Measurements from ENCODE around the gene VPS39.

Gene VPS39

GRCh38 chr15:42120285-42120684 is 87.8 kb downstream of the VPS39 start:
- DNase-seq = no peak

- DNase-seq = no peak
Observed at GRCh38 chr15:42119446-42119760, 88.7 kb downstream of the VPS39 start.

DNA sequence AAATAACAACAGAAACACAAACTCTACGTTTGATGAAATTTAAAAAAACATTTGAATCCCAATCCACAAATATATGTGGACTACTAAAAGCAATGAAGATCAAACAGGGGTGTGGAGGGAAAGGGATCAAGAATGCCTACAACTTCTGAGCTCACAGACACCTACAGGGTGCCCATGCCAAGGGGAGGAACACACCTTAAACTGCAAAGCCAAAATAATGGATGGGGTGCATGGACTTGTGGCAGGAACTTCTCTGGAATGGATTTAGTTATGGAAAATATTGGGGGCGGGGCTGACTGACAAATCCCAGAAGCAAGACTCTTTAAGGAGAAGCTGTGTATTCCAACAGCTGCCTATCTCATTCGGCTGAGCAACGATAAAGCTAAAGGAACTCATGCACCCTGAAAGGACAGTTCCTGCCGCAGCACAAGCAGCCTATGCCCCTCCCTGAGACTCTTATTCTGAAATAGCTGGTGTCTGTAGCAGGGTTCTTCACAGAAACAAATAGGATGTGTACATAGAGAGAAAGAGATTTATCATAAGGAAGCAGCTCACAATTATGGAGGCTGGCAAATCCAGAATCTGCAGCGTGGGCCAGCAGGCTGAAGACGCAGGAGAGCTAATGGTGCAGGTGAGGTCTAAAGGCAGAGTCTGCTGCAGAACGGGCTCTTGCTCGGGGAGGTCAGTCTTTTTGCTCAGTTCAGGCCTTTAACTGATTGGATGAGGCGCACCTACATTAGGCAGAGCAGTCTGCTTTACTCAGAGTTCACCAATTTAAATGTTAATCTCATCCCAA is 89.3 kb downstream of the VPS39 start:
- DNase-seq = peak in 1 of 6 experiments; percentile 2

GRCh38 chr15:42111924-42112323 is 96.2 kb downstream of the VPS39 start:
- no peak for DNase-seq

DNA sequence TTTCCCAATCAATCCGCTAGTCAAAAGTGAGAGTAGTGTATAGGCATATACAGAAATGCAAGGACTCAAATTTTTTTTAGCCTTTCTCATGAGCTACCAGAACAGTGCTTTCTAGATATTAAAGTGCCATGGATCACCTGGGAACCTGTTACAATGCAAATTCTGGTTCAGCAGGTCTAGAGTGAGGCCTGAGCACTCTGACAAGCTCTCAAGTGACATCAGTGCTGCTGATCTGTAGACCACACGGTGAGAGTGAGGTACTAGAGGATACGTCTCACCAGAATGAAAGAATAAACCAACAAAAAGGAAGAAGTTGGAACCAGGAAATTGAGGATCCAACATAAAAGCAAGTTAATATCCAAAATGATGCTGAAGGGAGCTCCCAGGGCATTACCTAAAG is 97.7 kb downstream of the VPS39 start:
- no peak for DNase-seq

DNA sequence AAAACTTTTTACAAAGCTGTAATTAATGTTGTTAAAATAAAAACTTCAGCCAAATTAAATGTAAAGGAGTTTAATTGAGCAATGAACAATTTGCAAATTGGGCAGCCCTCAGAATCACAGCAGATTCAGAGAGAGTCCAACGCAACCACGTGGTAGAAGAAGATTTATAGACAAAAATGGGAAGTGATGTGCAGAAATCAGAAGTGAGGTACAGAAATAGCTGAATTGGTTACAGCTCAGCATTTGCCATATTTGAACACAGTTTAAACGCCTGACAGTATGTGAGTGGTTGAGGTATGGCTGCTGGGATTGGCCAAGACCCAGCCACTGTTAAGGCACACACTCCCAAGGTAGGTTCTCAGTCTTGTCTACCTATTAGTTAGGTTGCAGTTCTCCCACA is 99.3 kb downstream of the VPS39 start:
- no peak for DNase-seq
